Measurements from ENCODE around the gene CCL7.
"Not testable (repeated sequence)": the region's sequence is repeated elsewhere in the genome, so short reads cannot be mapped to it uniquely, and the experiment has no call there.

Gene CCL7

DNA sequence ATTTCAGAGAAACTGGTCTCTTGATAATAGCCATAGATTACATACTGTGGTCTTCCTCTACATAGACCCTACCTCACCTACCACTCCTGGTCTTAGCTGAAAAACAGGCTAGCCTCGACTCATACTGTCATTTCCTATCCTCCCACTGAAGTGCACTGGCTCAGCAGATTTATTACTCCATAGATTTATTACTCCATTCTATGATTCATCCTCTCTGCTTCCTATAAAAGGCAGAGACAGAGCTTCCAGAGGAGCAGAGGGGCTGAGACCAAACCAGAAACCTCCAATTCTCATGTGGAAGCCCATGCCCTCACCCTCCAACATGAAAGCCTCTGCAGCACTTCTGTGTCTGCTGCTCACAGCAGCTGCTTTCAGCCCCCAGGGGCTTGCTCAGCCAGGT is at the start of gene CCL7:
CCL7 (plus strand) TSS at position 253 of the 400 bp plus-strand sequence; CDS start at position 323, 70 bp downstream.
- no peak for DNase-seq

- DNase-seq: peak; percentile 3
Observed at GRCh38 chr17:34220752-34221395, 49.1 kb upstream of the CCL7 start.

- no peak for DNase-seq
Observed at GRCh38 chr17:34221411-34221810, 48.6 kb upstream of the CCL7 start.

GRCh38 chr17:34222722-34223497 is 47.1 kb upstream of the CCL7 start:
- DNase-seq: no peak

- no peak for DNase-seq
Observed at GRCh38 chr17:34225046-34225445, 45.0 kb upstream of the CCL7 start.

GRCh38 chr17:34226011-34226743 is 43.8 kb upstream of the CCL7 start:
- DNase-seq: no peak

- no peak for DNase-seq
Observed at GRCh38 chr17:34226744-34227034, 43.3 kb upstream of the CCL7 start.

DNA sequence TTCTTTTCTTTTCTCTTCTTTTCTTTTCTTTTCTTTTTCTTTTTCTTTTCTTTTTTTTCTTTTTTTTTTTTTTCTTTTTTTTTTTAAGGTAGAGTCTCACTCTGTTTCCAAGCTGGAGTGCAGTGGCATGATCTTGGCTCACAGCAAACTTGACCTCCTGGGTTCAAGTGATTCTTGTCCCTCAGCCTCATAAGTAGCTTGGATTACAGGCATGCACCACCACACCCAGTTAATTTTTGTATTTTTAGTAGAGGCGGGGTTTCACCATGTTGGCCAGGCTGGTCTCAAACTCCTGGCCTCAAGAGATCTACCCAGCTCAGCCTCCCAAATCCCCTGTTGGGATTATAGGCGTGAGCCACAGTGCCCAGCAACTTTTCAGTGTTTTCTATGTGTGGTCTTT is 42.7 kb upstream of the CCL7 start:
- not testable (repeated sequence) for DNase-seq

DNA sequence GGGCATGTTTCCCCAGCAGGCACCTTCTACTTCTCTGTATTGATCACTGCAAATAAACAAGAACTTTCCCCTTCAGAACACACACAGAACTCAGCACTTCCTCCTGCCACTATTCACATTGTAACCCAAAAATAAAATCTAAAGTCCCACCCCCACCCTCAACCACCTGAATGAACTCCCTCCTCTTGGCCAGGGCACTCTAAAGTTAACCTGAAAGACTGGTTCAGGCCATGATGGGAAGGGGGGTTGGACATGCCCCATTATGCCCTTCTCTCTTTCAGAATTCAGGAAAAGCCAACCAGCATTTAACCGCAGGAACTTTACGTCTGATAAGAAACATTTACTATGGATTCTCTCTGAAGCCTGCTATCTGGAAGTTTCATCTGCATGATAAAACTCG is 42.3 kb upstream of the CCL7 start:
- DNase-seq: no peak

DNA sequence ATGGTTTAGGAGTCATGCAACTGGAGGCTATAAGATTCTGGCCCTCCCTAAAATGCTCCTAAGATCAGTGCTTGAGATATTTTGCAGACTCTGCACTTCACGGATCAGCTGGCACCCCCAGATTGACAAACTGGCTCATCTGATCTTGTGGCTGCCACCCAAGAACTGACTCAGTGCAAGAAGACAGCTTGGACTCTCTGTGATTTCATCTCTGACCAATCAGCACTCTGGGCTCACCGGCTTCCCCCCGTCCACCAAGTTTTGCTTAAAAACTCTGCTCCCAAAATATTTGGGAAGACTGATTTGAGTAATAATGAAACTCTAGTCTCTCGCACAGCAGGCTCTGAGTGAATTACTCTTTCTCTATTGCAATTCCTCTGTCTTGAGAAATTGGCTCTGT is 41.2 kb upstream of the CCL7 start:
- no peak for DNase-seq

DNA sequence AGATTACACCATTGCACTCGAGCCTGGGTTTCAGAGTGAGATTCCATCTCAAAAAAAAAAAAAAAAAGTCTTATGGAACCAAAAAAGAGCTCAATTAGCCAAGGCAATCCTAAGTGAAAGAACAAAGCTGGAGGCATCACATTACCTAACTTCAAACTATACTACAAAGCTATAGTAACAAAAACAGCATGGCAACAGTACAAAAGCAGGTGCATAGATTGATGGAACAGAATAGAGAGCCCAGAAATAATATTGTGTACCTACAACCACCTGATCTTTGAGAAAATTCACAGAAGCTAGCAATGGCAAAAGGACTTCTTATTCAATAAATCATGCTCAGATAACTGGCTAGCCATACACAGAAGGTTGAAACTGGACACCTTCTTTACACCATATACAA is 39.7 kb upstream of the CCL7 start:
- no peak for DNase-seq

DNA sequence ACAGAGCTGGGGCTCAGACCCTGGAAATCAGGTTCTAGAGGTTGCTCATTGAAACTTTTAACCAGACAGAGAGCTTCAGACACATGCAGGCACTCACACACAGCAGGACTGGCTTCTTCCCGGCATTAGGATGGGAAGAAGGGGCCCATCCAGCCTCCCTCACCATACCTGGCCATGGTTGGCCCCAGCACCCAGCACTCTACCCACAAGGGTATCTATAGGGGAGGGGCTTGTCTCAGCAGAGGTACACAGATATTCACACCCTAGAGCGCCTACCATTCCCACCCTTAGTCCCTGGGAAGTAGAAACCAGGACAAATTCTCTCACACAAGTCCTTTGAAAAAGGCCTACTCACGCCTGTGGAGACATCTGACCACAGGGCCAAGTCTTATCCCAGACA is 35.4 kb upstream of the CCL7 start:
- DNase-seq: no peak

DNA sequence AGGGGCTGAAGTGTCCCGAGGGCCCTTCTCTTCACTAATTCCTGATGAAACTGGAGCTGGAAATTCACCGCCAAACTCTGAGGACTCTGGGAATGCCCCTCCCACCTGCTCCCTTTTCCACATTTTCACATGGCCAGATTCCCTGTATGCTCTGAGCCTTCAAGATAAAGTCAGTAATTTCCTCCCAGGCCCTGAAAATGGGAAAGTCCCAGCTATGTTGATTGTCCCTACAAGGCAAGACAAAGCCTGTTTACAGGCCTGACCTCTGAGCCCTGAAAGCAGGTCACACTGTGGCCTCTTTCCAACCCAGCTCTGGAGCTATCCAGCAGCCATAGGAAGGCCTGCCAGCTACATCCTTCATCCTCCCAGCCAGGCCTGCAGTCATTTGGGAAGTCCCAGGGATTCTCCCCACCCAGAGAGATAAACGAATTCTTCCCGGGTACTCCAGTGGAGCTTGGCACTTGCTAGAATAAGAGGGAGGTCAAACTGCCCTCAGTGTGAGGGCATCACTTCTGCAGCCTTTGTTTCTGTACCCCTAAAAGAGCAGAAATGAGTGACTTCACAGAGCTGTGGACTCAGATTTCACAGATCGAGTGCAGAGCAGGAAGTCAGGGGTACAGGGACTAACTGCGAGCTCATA is 34.5 kb upstream of the CCL7 start:
- no peak for DNase-seq

DNA sequence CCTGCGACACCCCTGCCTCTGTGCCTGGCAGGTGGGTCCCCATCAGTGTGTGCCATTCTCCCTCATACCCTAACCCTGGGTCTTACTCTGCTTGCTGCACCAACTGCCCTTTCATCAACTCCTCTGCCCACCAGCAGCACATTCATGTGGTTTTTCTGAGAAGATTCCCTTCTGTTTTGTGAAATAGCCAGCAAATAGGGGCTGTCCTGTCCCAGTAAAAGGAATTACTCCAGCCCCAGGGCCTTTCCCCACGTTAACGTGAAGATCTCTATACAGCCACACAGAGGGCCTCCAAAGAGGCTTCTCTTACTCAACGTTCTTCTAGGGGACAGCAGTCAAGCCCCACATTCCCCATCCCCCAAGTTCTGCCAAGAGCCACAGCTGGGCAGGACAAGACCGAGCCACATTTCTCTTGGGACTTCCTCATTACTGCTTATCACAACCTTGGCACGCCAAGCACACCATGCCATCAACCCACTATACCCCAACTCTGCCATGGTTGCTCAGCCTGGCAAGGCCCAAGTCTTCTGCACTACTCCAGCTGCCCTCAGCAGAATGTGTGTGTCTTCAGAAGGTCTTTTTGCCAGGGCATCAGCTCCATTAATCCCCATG is 33.6 kb upstream of the CCL7 start:
- DNase-seq: no peak

DNA sequence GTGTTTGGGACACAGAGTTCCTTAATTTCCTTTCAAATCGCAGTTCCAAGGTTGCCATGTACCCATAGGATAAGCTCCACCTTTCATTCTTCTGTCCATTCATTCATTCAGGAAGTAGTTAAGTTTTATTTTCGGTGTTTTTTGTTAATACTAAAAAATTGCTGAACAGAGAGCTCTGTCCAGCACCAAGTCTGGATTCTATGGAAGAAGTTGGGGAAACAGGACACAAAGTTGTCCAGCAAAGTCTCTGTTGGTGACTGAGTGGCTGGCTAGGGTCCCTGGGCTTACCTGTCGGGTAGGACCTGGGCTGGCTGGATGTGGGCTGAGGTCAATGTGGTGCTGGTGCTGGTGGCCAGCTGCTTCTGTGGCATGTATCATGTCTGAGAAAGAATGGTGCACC is 32.6 kb upstream of the CCL7 start:
- no peak for DNase-seq

DNA sequence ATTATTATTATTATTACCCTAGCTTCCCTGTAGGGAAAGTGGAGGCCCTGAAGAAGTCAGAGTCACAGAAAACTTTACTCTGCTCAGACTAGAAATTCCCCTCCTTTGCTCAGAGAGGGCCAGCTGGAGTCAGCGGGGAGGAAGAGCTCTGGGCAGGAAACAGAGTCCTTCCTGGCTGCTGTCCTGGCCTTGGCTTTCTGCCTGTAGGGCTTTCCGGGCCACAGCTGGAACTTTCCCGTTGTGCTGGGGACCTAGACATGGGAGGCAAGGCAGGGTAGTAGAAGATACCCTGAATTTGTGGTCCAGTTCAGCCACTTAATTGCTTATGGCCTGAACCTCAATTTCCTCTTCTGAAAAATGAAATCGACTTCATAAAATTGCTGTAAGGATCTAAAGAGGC is 29.0 kb upstream of the CCL7 start:
- DNase-seq: peak; percentile 16

DNA sequence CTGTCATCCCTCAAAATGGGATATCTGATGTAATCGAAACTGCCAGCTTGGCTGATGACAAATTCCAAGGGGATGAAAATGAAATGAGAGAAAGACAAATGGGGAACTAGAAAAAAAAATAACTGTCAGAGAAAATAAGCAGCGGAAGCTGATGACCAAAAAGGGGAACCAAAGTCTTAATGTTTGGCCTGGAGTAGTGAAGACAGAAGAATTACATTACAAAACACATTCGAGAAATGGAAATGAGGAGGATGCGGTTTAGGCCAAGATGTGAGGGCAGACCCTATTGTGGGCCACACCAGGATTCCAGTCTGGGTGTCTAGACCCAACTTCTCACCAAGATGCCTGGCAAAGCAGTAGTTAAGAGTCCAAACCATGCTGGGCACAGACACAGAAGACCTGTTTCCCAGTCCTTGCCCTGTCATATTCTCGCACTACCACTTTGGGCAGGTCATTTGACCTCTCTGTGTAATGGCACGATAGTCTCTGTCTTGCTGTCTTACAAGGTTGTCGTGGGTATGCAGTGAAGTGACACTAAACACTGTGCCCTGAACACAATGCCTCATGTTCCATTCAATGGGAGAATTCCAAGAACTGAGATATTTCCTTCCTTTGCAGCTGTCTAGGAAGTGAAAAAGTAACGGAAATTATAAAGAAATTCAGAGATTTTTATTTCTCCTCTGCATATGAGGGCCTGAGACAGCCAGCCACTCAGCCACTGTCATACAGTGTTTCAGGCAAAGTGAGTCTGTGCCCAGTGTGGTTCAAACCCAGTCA is 27.2 kb upstream of the CCL7 start:
- peak; percentile 32 for DNase-seq

GRCh38 chr17:34243364-34244320 is 26.4 kb upstream of the CCL7 start:
- no peak for DNase-seq

GRCh38 chr17:34245351-34245905 is 24.6 kb upstream of the CCL7 start:
- DNase-seq: no peak

GRCh38 chr17:34246446-34246845 is 23.6 kb upstream of the CCL7 start:
- DNase-seq: peak; percentile 38

- DNase-seq: no peak
Observed at GRCh38 chr17:34246881-34247280, 23.1 kb upstream of the CCL7 start.

Data from CD4-positive, alpha-beta T cell treated with Interferon gamma for 1 hour (primary cell).